Naive thymus-derived CD8-positive, alpha-beta T cell (primary cell): Measurements from ENCODE around the gene C2orf69. TPM values are rescaled to one million over a fixed set of nuclear protein-coding genes. Genes with fewer than 3 reads are reported as not detected.
A peak's percentile ranks its signal among the peaks of the same experiment; 100 is the strongest.

ENCODE experiments used
- ATAC-seq, 2 donors: fragments of 150-1000 bp; cut with Tn5 transposase in 1 of 2; sonication (Bioruptor Pico), chemical (Tn5 transposase) in 1 of 2; 1 replicate in 1 of 2; 2 replicates in 1 of 2; pipeline ENCODE4 v1.10.0; 2021; ENCODE audit warnings: mild to moderate bottlenecking in 2 of 2, moderate library complexity in 2 of 2
- POLR2A ChIA-PET: fragments of 350-600 bp; sonication (Branson Sonifier 250); formaldehyde crosslinking; loops from one replicate; lab custom pipeline; 2021; ENCODE audit warnings: antibody characterized with exemption; lab: Charles Lee
- DNase-seq, 10 donors: peaks; one replicate each; pipeline versions ENCODE4 v3.0.0 to v3.0.0-alpha.2; 2020 to 2022
- H3K27ac Mint-ChIP-seq, 10 donors: one replicate each; pipeline ENCODE4 v1.8.0; 2020 to 2022; ENCODE audit warnings: mild to moderate bottlenecking in 10 of 10, mixed read lengths in 10 of 10, moderate library complexity in 4 of 10, inconsistent platforms in 1 of 10
- H3K27me3 Mint-ChIP-seq, 5 donors: one replicate each; pipeline ENCODE4 v1.8.0; 2021 to 2022; ENCODE audit warnings: mixed read lengths in 5 of 5
- H3K36me3 Mint-ChIP-seq, 3 donors: one replicate each; pipeline ENCODE4 v1.8.0; 2020 to 2022; ENCODE audit warnings: mixed read lengths in 3 of 3, mild to moderate bottlenecking in 2 of 3, inconsistent platforms in 1 of 3
- H3K4me1 Mint-ChIP-seq, 4 donors: one replicate each; pipeline ENCODE4 v1.8.0; 2021 to 2022; ENCODE audit warnings: mixed read lengths in 4 of 4
- H3K4me3 Mint-ChIP-seq, 10 donors: one replicate each; pipeline ENCODE4 v1.8.0; 2020 to 2022; ENCODE audit warnings: mild to moderate bottlenecking in 10 of 10, mixed read lengths in 10 of 10, moderate library complexity in 6 of 10, inconsistent platforms in 1 of 10
- H3K9me3 Mint-ChIP-seq, 9 donors: one replicate each; pipeline ENCODE4 v1.8.0; 2020 to 2022; ENCODE audit warnings: mixed read lengths in 9 of 9, mild to moderate bottlenecking in 3 of 9, inconsistent platforms in 1 of 9, moderate library complexity in 1 of 9
- polyA plus RNA-seq, 3 donors: library from polyadenylated mRNA; unstranded; fragments of 300-500 nt; fragmentation: Illumina TruSeq; gene quantifications; one replicate each; pipeline ENCODE4 v1.2.3, GENCODE V29; 2021
- total RNA-seq, 8 experiments: library from RNA in 2 of 8; stranded (reverse) in 2 of 8; gene quantifications; one replicate each; pipeline ENCODE4 v1.2.3 and lab custom pipeline; 2021 to 2026

The C2orf69 gene
- 10 to 100 TPM; 13.9 to 14.4 TPM for total RNA-seq
- polyA plus RNA-seq: 10 to 100 TPM; 11.6 to 13.2 (median 11.9) TPM
- total RNA-seq (lab: John Stamatoyannopoulos, UW): 13.3 to 32.8 (median 24.1) reads per million in 6 experiments

GRCh38 chr2:199911052-199911876 is at the start of gene C2orf69:
Gene C2orf69, plus strand, starts transcription at chr2:199911293. Its CDS starts 146 bp downstream, at chr2:199911439.
- Mint-ChIP-seq H3K36me3 (peaks cover 0 to 8% (median 7%) of the 10 kb centered on the region in 3 donors), H3K27me3 (peaks cover 0 to 10% (median 2%) of the 10 kb centered on the region in 5 donors), H3K4me1 (peaks cover 20 to 41% (median 35%) of the 10 kb centered on the region in 4 donors), H3K9me3 (peaks cover 0 to under 1% (median 0%) of the 10 kb centered on the region in 9 donors), H3K27ac (peak within 1 kb of the TSS; percentile 92 to 98 (median 94)), H3K4me3 (peak within 1 kb of the TSS; percentile 90 to 99 (median 95))
- DNase-seq: peak; percentile 73 to 92 (median 83)
- ATAC-seq: peak; percentile 75 to 83
- POLR2A ChIA-PET: interaction anchor here (0.6 to 1.0 kb wide), 4 partner anchors 8 to 1190 kb away, joined by 3 read pairs; partner anchors contain the start of genes NIF3L1 and PPIL3

GRCh38 chr2:199862788-199863187 is 48.3 kb upstream of the C2orf69 start:
- Mint-ChIP-seq H3K27me3 (peaks cover 7 to 31% (median 11%) of the 10 kb centered on the region in 5 donors), H3K36me3 (no peaks in the 10 kb centered on the region), H3K27ac (no peak overlapping the region), H3K9me3 (no peaks in the 10 kb centered on the region), H3K4me1 (no peaks in the 10 kb centered on the region), H3K4me3 (no peak overlapping the region)
- ATAC-seq (no peak), DNase-seq (no peak)
- POLR2A ChIA-PET: no interaction called here

- no peaks in the 10 kb centered on the region for H3K4me1 Mint-ChIP-seq
- H3K4me3 Mint-ChIP-seq: no peak overlapping the region
- ATAC-seq: no peak
Observed at GRCh38 chr2:199865905-199866304, 45.2 kb upstream of the C2orf69 start.

GRCh38 chr2:199868431-199869226 is 42.5 kb upstream of the C2orf69 start:
- POLR2A ChIA-PET: no interaction called here

More at GRCh38 chr2:199865905-199866304, 45.2 kb upstream of the C2orf69 start:
- no peaks in the 10 kb centered on the region for H3K9me3 Mint-ChIP-seq
- peaks cover 7 to 48% (median 12%) of the 10 kb centered on the region in 5 donors for H3K27me3 Mint-ChIP-seq
- H3K27ac Mint-ChIP-seq: no peak overlapping the region
- no peak for DNase-seq
- H3K36me3 Mint-ChIP-seq: no peaks in the 10 kb centered on the region
- POLR2A ChIA-PET: no interaction called here

GRCh38 chr2:199869227-199869541 is 41.9 kb upstream of the C2orf69 start:
- Mint-ChIP-seq H3K36me3 (peaks cover 0 to 5% (median 4%) of the 10 kb centered on the region in 3 donors), H3K9me3 (peaks cover 0 to 9% (median 5%) of the 10 kb centered on the region in 9 donors), H3K4me3 (no peak overlapping the region), H3K27ac (no peak overlapping the region), H3K4me1 (no peaks in the 10 kb centered on the region), H3K27me3 (peaks cover 7 to 33% (median 9%) of the 10 kb centered on the region in 5 donors)
- POLR2A ChIA-PET: no interaction called here
- ATAC-seq (no peak), DNase-seq (no peak)

More at GRCh38 chr2:199868431-199869226, 42.5 kb upstream of the C2orf69 start:
- H3K27ac Mint-ChIP-seq: no peak overlapping the region
- peaks cover 0 to 3% (median 0%) of the 10 kb centered on the region in 9 donors for H3K9me3 Mint-ChIP-seq
- H3K36me3 Mint-ChIP-seq: no peaks in the 10 kb centered on the region
- ATAC-seq (no peak), DNase-seq (no peak)
- H3K27me3 Mint-ChIP-seq: peaks cover 4 to 31% (median 9%) of the 10 kb centered on the region in 5 donors
- no peaks in the 10 kb centered on the region for H3K4me1 Mint-ChIP-seq
- no peak overlapping the region for H3K4me3 Mint-ChIP-seq

- Mint-ChIP-seq H3K9me3 (peaks cover 0 to 14% (median 10%) of the 10 kb centered on the region in 9 donors), H3K27ac (no peak overlapping the region), H3K4me1 (no peaks in the 10 kb centered on the region), H3K27me3 (peaks cover 9 to 37% (median 13%) of the 10 kb centered on the region in 5 donors), H3K4me3 (no peak overlapping the region), H3K36me3 (peaks cover 0 to 10% (median 5%) of the 10 kb centered on the region in 3 donors)
- DNase-seq (no peak), ATAC-seq (no peak)
- POLR2A ChIA-PET: no interaction called here
Observed at GRCh38 chr2:199869653-199870052, 41.4 kb upstream of the C2orf69 start.

GRCh38 chr2:199870581-199870980 is 40.5 kb upstream of the C2orf69 start:
- H3K4me3 Mint-ChIP-seq: no peak overlapping the region
- no peak overlapping the region for H3K27ac Mint-ChIP-seq
- DNase-seq (no peak), ATAC-seq (no peak)
- H3K36me3 Mint-ChIP-seq: peaks cover 0 to 16% (median 5%) of the 10 kb centered on the region in 3 donors
- H3K4me1 Mint-ChIP-seq: no peaks in the 10 kb centered on the region
- H3K27me3 Mint-ChIP-seq: peaks cover 9 to 45% (median 17%) of the 10 kb centered on the region in 5 donors
- peaks cover 0 to 20% (median 13%) of the 10 kb centered on the region in 9 donors for H3K9me3 Mint-ChIP-seq
- POLR2A ChIA-PET: no interaction called here

- DNase-seq: no peak
- Mint-ChIP-seq H3K9me3 (peaks cover 0 to 20% (median 13%) of the 10 kb centered on the region in 9 donors), H3K36me3 (peaks cover 0 to 16% (median 5%) of the 10 kb centered on the region in 3 donors), H3K4me1 (no peaks in the 10 kb centered on the region), H3K4me3 (no peak overlapping the region), H3K27me3 (peaks cover 12 to 30% (median 17%) of the 10 kb centered on the region in 5 donors), H3K27ac (no peak overlapping the region)
- POLR2A ChIA-PET: no interaction called here
- no peak for ATAC-seq
Observed at GRCh38 chr2:199874209-199874608, 36.9 kb upstream of the C2orf69 start.

GRCh38 chr2:199875400-199875799 is 35.7 kb upstream of the C2orf69 start:
- POLR2A ChIA-PET: no interaction called here
- no peak overlapping the region for H3K4me3 Mint-ChIP-seq
- peaks cover 0 to 20% (median 13%) of the 10 kb centered on the region in 9 donors for H3K9me3 Mint-ChIP-seq
- H3K27me3 Mint-ChIP-seq: peaks cover 10 to 23% (median 19%) of the 10 kb centered on the region in 5 donors
- no peak for DNase-seq
- no peaks in the 10 kb centered on the region for H3K4me1 Mint-ChIP-seq
- no peak for ATAC-seq
- H3K36me3 Mint-ChIP-seq: peaks cover 0 to 16% (median 5%) of the 10 kb centered on the region in 3 donors
- H3K27ac Mint-ChIP-seq: no peak overlapping the region

GRCh38 chr2:199882667-199883066 is 28.4 kb upstream of the C2orf69 start:
- POLR2A ChIA-PET: no interaction called here
- H3K4me1 Mint-ChIP-seq: no peaks in the 10 kb centered on the region
- no peak overlapping the region for H3K27ac Mint-ChIP-seq
- no peak for DNase-seq
- H3K27me3 Mint-ChIP-seq: peaks cover 8 to 29% (median 16%) of the 10 kb centered on the region in 5 donors
- ATAC-seq: no peak
- peaks cover 0 to 1% (median 0%) of the 10 kb centered on the region in 3 donors for H3K36me3 Mint-ChIP-seq
- no peak overlapping the region for H3K4me3 Mint-ChIP-seq
- peaks cover 0 to 3% (median 0%) of the 10 kb centered on the region in 9 donors for H3K9me3 Mint-ChIP-seq

- POLR2A ChIA-PET: no interaction called here
- no peak overlapping the region for H3K4me3 Mint-ChIP-seq
Observed at GRCh38 chr2:199883474-199884212, 27.4 kb upstream of the C2orf69 start.

GRCh38 chr2:199895406-199895805 is 15.7 kb upstream of the C2orf69 start:
- no peak for ATAC-seq
- H3K9me3 Mint-ChIP-seq: no peaks in the 10 kb centered on the region
- no peak overlapping the region for H3K27ac Mint-ChIP-seq
- POLR2A ChIA-PET: no interaction called here
- no peaks in the 10 kb centered on the region for H3K4me1 Mint-ChIP-seq
- H3K27me3 Mint-ChIP-seq: peaks cover 0 to 4% (median 0%) of the 10 kb centered on the region in 5 donors
- H3K36me3 Mint-ChIP-seq: no peaks in the 10 kb centered on the region
- DNase-seq: no peak
- H3K4me3 Mint-ChIP-seq: no peak overlapping the region

More at GRCh38 chr2:199883474-199884212, 27.4 kb upstream of the C2orf69 start:
- Mint-ChIP-seq H3K27me3 (peaks cover 8 to 33% (median 16%) of the 10 kb centered on the region in 5 donors), H3K36me3 (peaks cover 0 to 1% (median 0%) of the 10 kb centered on the region in 3 donors), H3K9me3 (peaks cover 0 to 3% (median 0%) of the 10 kb centered on the region in 9 donors), H3K4me1 (no peaks in the 10 kb centered on the region), H3K27ac (no peak overlapping the region)
- DNase-seq (no peak), ATAC-seq (no peak)
